ENCODE measurements around the gene TERF2IP. TPM values are rescaled to one million over a fixed set of nuclear protein-coding genes. Genes with fewer than 3 reads are reported as not detected.

TERF2IP gene
- total and polyA plus RNA-seq, 9 of the 15 experiments (the other 6 are each of a cell fraction or from before 2014, with no cell fraction given) = 14.5 to 64.2 (median 47.0) TPM

DNA sequence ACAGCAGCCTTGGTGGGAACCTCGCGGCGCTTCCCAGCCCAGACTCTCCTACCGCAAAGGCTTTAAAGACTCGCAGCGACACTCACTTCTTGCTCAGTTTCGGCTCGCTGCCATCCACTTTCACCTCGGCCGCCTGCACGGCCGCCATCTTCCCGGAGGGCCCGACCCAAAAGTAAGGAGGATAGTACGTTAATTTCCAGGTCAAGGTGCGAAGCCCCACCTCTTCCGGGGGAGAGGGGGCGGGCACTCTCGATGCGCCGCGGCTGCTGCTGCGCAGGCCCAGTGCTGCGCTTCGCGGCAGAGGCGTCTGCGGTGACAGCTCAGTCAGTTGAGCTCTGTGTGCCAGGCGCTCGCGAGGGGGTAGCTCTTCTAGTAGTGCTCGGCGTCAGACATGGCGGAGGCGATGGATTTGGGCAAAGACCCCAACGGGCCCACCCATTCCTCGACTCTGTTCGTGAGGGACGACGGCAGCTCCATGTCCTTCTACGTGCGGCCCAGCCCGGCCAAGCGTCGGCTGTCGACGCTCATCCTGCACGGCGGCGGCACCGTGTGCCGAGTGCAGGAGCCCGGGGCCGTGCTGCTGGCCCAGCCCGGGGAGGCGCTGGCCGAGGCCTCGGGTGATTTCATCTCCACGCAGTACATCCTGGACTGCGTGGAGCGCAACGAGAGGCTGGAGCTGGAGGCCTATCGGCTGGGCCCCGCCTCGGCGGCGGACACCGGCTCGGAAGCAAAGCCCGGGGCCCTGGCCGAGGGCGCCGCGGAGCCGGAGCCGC, at the start of gene TERF2IP, which contains the start of gene KARS1 (continued):
- TF ChIP-seq SAFB (IDR thresholded peaks at IDR 0.05; ENCODE audit: borderline replicate concordance, low read depth, low read length) = no peak
- TF ChIP-seq XRCC3 (IDR thresholded peaks at IDR 0.05) = no peak
- 0 out of 2 replicates have a peak, but pooled peaks have one; percentile 47 for TF ChIP-seq NR1H2 (CRISPR knock-in tag; IDR thresholded peaks at IDR 0.05)
- TF ChIP-seq MBD2 (IDR thresholded peaks at IDR 0.05; ENCODE audit: borderline replicate concordance, low read depth) = 0 out of 2 replicates have a peak, but pooled peaks have one; percentile 47
- TF ChIP-seq COPS2 (conservative IDR thresholded peaks at IDR 0.05) = no peak

DNA sequence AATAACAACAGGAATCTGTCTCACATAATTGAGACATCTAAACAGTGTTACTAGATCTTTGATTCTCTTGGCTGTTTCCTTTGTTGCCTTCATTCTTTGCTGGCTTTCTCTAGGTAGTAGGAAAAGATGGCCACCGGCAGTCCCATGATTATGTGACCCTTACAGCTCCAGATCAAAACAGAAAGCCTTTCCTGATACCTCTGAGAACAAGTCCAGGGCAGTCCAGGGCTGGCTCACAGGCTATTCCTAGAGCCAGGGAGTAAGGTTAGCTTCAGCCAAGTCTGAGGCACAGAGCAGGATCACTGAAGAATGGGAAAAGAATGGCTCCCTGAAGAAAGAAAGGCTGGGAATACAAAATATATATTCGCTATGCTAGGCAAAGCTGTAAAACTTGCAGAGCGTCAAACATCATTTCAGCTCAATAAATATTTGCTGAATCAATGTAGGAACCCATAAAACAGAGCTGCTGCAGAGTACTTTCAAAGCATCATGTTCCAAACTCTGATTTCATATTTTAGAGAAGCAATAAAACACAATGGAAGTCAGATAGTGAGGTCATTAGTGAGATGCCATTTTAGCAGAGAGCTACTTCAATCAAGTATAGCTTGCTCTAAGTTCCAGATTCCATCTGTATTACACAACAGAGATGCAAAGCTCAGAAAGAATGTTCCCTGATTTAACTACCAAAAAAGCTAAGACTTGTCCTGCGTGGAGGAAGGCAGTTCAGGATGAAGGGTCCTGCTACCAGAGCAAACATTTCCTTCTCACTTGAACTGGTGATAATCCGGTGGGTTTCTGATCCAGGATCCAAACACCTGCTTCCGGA, 47.9 kb upstream of the TERF2IP start:
- no peaks in the 10 kb centered on the region for H3K9me3 ChIP-seq (replicated peaks; ENCODE audit: control insufficient read depth, insufficient read depth, low read depth, low read length)
- no peak overlapping the region for H2AFZ ChIP-seq (ENCODE audit: low read depth, low read length)
- H3K27me3 ChIP-seq (ENCODE audit: control insufficient read depth in 2 of 2, insufficient read depth in 2 of 2, low read length in 2 of 2) = no peaks in the 10 kb centered on the region
- no peak overlapping the region for H3K4me2 ChIP-seq (ENCODE audit: insufficient read depth, low read length)
- H4K20me1 ChIP-seq (replicated peaks; ENCODE audit: control insufficient read depth, insufficient read depth, low read length) = no peaks in the 10 kb centered on the region
- CTCF ChIA-PET (ENCODE audit: low intra/inter-chr PET ratio) = no interaction called here
- TF ChIP-seq MECOM (CRISPR knock-in tag; IDR thresholded peaks at IDR 0.05) (no peak), ZNF699 (CRISPR knock-in tag; IDR thresholded peaks at IDR 0.05; ENCODE audit: insufficient replicate concordance) (no peak), TAF7 (tag; IDR thresholded peaks at IDR 0.05) (no peak), KLF1 (tag; IDR thresholded peaks at IDR 0.05) (no peak), ZNF253 (CRISPR knock-in tag; conservative IDR thresholded peaks at IDR 0.05) (no peak), NR1H2 (CRISPR knock-in tag; IDR thresholded peaks at IDR 0.05) (no peak), NFIC (IDR thresholded peaks at IDR 0.05) (no peak)
- TF ChIP-seq, protein P1, sequence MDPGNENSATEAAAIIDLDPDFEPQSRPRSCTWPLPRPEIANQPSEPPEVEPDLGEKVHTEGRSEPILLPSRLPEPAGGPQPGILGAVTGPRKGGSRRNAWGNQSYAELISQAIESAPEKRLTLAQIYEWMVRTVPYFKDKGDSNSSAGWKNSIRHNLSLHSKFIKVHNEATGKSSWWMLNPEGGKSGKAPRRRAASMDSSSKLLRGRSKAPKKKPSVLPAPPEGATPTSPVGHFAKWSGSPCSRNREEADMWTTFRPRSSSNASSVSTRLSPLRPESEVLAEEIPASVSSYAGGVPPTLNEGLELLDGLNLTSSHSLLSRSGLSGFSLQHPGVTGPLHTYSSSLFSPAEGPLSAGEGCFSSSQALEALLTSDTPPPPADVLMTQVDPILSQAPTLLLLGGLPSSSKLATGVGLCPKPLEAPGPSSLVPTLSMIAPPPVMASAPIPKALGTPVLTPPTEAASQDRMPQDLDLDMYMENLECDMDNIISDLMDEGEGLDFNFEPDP (CRISPR knock-in tag; IDR thresholded peaks at IDR 0.05) = no peak
- TF ChIP-seq, protein P2, sequence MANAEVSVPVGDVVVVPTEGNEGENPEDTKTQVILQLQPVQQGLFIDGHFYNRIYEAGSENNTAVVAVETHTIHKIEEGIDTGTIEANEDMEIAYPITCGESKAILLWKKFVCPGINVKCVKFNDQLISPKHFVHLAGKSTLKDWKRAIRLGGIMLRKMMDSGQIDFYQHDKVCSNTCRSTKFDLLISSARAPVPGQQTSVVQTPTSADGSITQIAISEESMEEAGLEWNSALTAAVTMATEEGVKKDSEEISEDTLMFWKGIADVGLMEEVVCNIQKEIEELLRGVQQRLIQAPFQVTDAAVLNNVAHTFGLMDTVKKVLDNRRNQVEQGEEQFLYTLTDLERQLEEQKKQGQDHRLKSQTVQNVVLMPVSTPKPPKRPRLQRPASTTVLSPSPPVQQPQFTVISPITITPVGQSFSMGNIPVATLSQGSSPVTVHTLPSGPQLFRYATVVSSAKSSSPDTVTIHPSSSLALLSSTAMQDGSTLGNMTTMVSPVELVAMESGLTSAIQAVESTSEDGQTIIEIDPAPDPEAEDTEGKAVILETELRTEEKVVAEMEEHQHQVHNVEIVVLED (CRISPR knock-in tag; IDR thresholded peaks at IDR 0.05) = no peak
- DNase-seq (ENCODE audit: extremely low read depth in 1 of 4, low spot score in 3 of 4) = no peak
- intact Hi-C loops (cut with micrococcal nuclease) (no loop called here), in situ Hi-C loops (cut with MboI) (no loop called here)
- no peak for ATAC-seq
- TSS peak; percentile 28 for BruUV-seq (replicated peaks)
- no peaks in the 10 kb centered on the region for H3K79me2 ChIP-seq (ENCODE audit: control insufficient read depth, insufficient read depth, low read length)
- WGBS (ENCODE audit: insufficient coverage, low coverage, missing lambda C conversion rate) = 86% methylated on average over 6 of the region's 6 CpGs
- POLR2A ChIA-PET = interaction anchor here (0.6 to 1.4 kb wide), 4 partner anchors 11 to 310 kb away, joined by 3 to 7 read pairs (median 4); no protein-coding TSS in a partner anchor
- H3K4me1 ChIP-seq (replicated peaks in 1 of 2; ENCODE audit: control insufficient read depth in 2 of 2, insufficient read depth in 2 of 2, low read length in 2 of 2) = peaks cover 0 to 7% of the 10 kb centered on the region in 2 experiments; a peak in 3 of 5 replicates
- H3K27ac ChIP-seq (ENCODE audit: extremely low read depth, low read depth, low read length) = no peak overlapping the region
- no peak for FAIRE-seq
- no peak overlapping the region for H3K4me3 ChIP-seq
- no peak overlapping the region for H3K9ac ChIP-seq (ENCODE audit: insufficient read depth in 1 of 2, low read depth in 2 of 2, low read length in 2 of 2)
- no peaks in the 10 kb centered on the region for H3K9me1 ChIP-seq (ENCODE audit: control insufficient read depth, insufficient read depth, low read length)
- H3K36me3 ChIP-seq (ENCODE audit: control insufficient read depth, insufficient read depth, low read length) = peaks cover 31% of the 10 kb centered on the region; the same call in 2 of the 3 replicates

Data from K562 (cell line).